H9 (cell line): ENCODE results near the gene SYNE4. TPM values are rescaled to one million over a fixed set of nuclear protein-coding genes. Genes with fewer than 3 reads are reported as not detected.

Experiments
- DNase-seq: peaks from one replicate; pipeline ENCODE4 v3.0.0-alpha.2; 2017
- H2AFZ ChIP-seq: one replicate; pipeline ENCODE4 v1.6.1; 2013; ENCODE audit warnings: mild to moderate bottlenecking, low read length, control low read depth, moderate library complexity
- H2AK5ac ChIP-seq: 2 replicates; pipeline ENCODE4 v1.6.1; 2013; ENCODE audit warnings: low read length, control low read depth, mixed read lengths; ENCODE audit not compliant: insufficient read length
- H2BK120ac ChIP-seq: one replicate; pipeline ENCODE4 v1.6.1; 2013; ENCODE audit warnings: low read depth, mild to moderate bottlenecking, low read length, control low read depth, inconsistent platforms; ENCODE audit not compliant: poor library complexity, severe bottlenecking
- H2BK12ac ChIP-seq: 2 replicates; pipeline ENCODE4 v1.6.1; 2013; ENCODE audit warnings: low read length, control low read depth, mixed read lengths, low read depth; ENCODE audit not compliant: insufficient read length
- H2BK15ac ChIP-seq: 2 replicates; pipeline ENCODE4 v1.6.1; 2013; ENCODE audit warnings: low read depth, low read length, control low read depth
- H2BK20ac ChIP-seq: one replicate; pipeline ENCODE4 v1.6.1; 2013; ENCODE audit warnings: low read depth, mild to moderate bottlenecking, low read length, control low read depth, inconsistent platforms; ENCODE audit not compliant: poor library complexity, severe bottlenecking
- H2BK5ac ChIP-seq: 2 replicates; pipeline ENCODE4 v1.6.1; 2013; ENCODE audit warnings: low read length, control low read depth, mixed read lengths; ENCODE audit not compliant: insufficient read length
- H3K14ac ChIP-seq: 2 replicates; pipeline ENCODE4 v1.6.1; 2013; ENCODE audit warnings: low read length, control low read depth; ENCODE audit not compliant: insufficient read depth
- H3K18ac ChIP-seq: 2 replicates; pipeline ENCODE4 v1.6.1; 2013; ENCODE audit warnings: low read depth, mild to moderate bottlenecking, mixed read lengths, low read length, control low read depth; ENCODE audit not compliant: insufficient read length
- H3K23ac ChIP-seq: 2 replicates; pipeline ENCODE4 v1.6.1; 2013; ENCODE audit warnings: low read length, control low read depth, mixed read lengths, low read depth; ENCODE audit not compliant: insufficient read length
- H3K23me2 ChIP-seq: 2 replicates; pipeline ENCODE4 v1.6.1; 2013; ENCODE audit warnings: low read depth, mild to moderate bottlenecking, mixed read lengths, low read length, control low read depth; ENCODE audit not compliant: insufficient read length, poor library complexity, severe bottlenecking
- H3K27ac ChIP-seq: 2 replicates; pipeline ENCODE4 v1.5.1; 2013; ENCODE audit warnings: low read length, control low read depth, mixed read lengths, low read depth; ENCODE audit not compliant: insufficient read length
- H3K27me3 ChIP-seq: 2 replicates; pipeline ENCODE4 v1.6.1; 2013; ENCODE audit warnings: low read length, control low read depth, inconsistent platforms; ENCODE audit not compliant: insufficient read depth
- H3K4ac ChIP-seq: 2 replicates; pipeline ENCODE4 v1.6.1; 2013; ENCODE audit warnings: low read depth, mild to moderate bottlenecking, control low read depth, inconsistent platforms, low read length, moderate library complexity
- H3K4me1 ChIP-seq: 2 replicates; pipeline ENCODE4 v1.6.1; 2013; ENCODE audit warnings: low read length, control low read depth, inconsistent platforms; ENCODE audit not compliant: insufficient read depth
- H3K4me2 ChIP-seq: 2 replicates; pipeline ENCODE4 v1.6.1; 2013; ENCODE audit warnings: low read length, control low read depth, mixed read lengths; ENCODE audit not compliant: insufficient read length, insufficient read depth
- H3K56ac ChIP-seq: 2 replicates; pipeline ENCODE4 v1.6.1; 2013; ENCODE audit warnings: low read depth, mild to moderate bottlenecking, mixed read lengths, low read length, control low read depth; ENCODE audit not compliant: insufficient read length
- H3K79me1 ChIP-seq: 2 replicates; pipeline ENCODE4 v1.6.1; 2013; ENCODE audit warnings: low read depth, mild to moderate bottlenecking, moderate library complexity, low read length, control low read depth, inconsistent platforms; ENCODE audit not compliant: insufficient read depth, poor library complexity, severe bottlenecking
- H3K79me2 ChIP-seq: 2 replicates; pipeline ENCODE4 v1.6.1; 2013; ENCODE audit warnings: low read length, control low read depth, inconsistent platforms; ENCODE audit not compliant: insufficient read depth
- H3K9ac ChIP-seq: 2 replicates; pipeline ENCODE4 v1.6.1; 2013; ENCODE audit warnings: low read length, control low read depth, mixed read lengths; ENCODE audit not compliant: insufficient read length; ENCODE audit errors: extremely low read depth
- H3K9me3 ChIP-seq: one replicate; pipeline ENCODE4 v1.6.1; 2013; ENCODE audit warnings: low read depth, low read length, inconsistent platforms; ENCODE audit not compliant: control insufficient read depth
- H3T11ph ChIP-seq: one replicate; pipeline ENCODE4 v1.6.1; 2013; ENCODE audit warnings: mild to moderate bottlenecking, low read length, control low read depth, inconsistent platforms
- H4K20me1 ChIP-seq: one replicate; pipeline ENCODE4 v1.6.1; 2013; ENCODE audit not compliant: control insufficient read depth, insufficient read length, insufficient read depth
- H4K5ac ChIP-seq: 2 replicates; pipeline ENCODE4 v1.6.1; 2013; ENCODE audit warnings: low read depth, mild to moderate bottlenecking, mixed read lengths, low read length, control low read depth; ENCODE audit not compliant: insufficient read length
- H4K8ac ChIP-seq: replicated peaks from 2 replicates; pipeline ENCODE4 v1.6.1; 2013; ENCODE audit warnings: low read length, control low read depth, mixed read lengths, low read depth; ENCODE audit not compliant: insufficient read length
- H4K91ac ChIP-seq: 2 replicates; pipeline ENCODE4 v1.6.1; 2013; ENCODE audit warnings: low read depth, mild to moderate bottlenecking, moderate library complexity, mixed read lengths, low read length, control low read depth; ENCODE audit not compliant: insufficient read length
- H3K27ac Mint-ChIP-seq, 3 experiments: 2 replicates in 2 of 3; 3 replicates in 1 of 3; pipeline ENCODE4 v1.8.0; 2020 to 2021; ENCODE audit warnings: mixed read lengths in 3 of 3, mild to moderate bottlenecking in 1 of 3, moderate library complexity in 1 of 3
- H3K27me3 Mint-ChIP-seq: 2 replicates; pipeline ENCODE4 v1.8.0; 2021; ENCODE audit warnings: low read depth, mild to moderate bottlenecking, moderate library complexity, mixed read lengths
- H3K36me3 Mint-ChIP-seq, 3 experiments: 2 replicates in 2 of 3; 3 replicates in 1 of 3; pipeline ENCODE4 v1.8.0; 2020 to 2021; ENCODE audit warnings: low read depth in 3 of 3, mixed read lengths in 3 of 3; ENCODE audit not compliant: insufficient read depth in 1 of 3
- H3K4me1 Mint-ChIP-seq, 2 experiments: 2 replicates each; pipeline ENCODE4 v1.8.0; 2020; ENCODE audit warnings: mixed read lengths in 2 of 2
- H3K4me3 Mint-ChIP-seq, 2 experiments: 2 replicates in 1 of 2; 3 replicates in 1 of 2; pipeline ENCODE4 v1.8.0; 2020 to 2021; ENCODE audit warnings: mild to moderate bottlenecking in 2 of 2, mixed read lengths in 2 of 2, moderate library complexity in 1 of 2
- H3K9me3 Mint-ChIP-seq, 2 experiments: 2 replicates in 1 of 2; 3 replicates in 1 of 2; pipeline ENCODE4 v1.8.0; 2020; ENCODE audit warnings: mild to moderate bottlenecking in 2 of 2, mixed read lengths in 2 of 2, moderate library complexity in 1 of 2
- WGBS: extraction: QIAGEN DNeasy Blood & Tissue Kit; methylation state at CpG from one replicate; pipeline ENCODE4 v1.1.7; 2013; ENCODE audit warnings: missing lambda C conversion rate, low lambda C conversion rate, mixed read lengths; ENCODE audit not compliant: insufficient read length; ENCODE audit errors: extremely low coverage; 5-methylcytosine and 5-hydroxymethylcytosine counted together
- total RNA-seq: library from RNA; stranded (reverse); gene quantifications from 2 replicates; pipeline ENCODE4 v1.2.1, GENCODE V29; 2021
- TF ChIP-seq, protein P1 (sequence below): fragments of 200-600 bp; sonication (generic); conservative IDR thresholded peaks from 3 replicates; pipeline ENCODE4 v1.8.0; 2021; ENCODE audit warnings: antibody characterized with exemption, mild to moderate bottlenecking

The SYNE4 gene
- total RNA-seq, 1 experiment from 2014 or later = 19.2 TPM

DNA sequence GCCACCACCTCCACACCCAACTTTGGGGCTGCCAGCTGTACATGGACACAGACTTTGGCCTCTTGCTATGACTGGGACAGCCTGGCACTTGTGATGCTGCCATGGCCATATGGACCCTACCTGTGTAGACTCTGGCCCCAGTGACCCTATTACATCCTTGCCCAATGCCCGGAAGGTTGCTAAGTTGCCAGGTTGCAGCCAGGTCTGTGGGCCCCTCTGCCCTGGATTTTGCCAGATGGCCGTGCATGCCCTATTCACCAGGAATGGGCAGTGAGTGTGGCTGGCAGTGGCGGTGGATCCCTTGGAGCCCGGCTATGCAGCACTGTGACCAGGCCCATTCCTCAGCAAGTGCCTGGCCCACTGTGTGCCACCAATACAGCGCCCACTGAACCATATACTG is 22.5 kb downstream of the SYNE4 start:
- no peak overlapping the region for H2AK5ac ChIP-seq
- DNase-seq = no peak
- H3K9me3 Mint-ChIP-seq = no peaks in the 10 kb centered on the region; a peak in 2 of 5 replicates
- H3K23me2 ChIP-seq = no peaks in the 10 kb centered on the region
- H3K79me1 ChIP-seq = no peaks in the 10 kb centered on the region
- H3K9ac ChIP-seq = no peak overlapping the region
- no peak overlapping the region for H2AFZ ChIP-seq
- no peak overlapping the region for H3K4ac ChIP-seq
- no peaks in the 10 kb centered on the region; a peak in 1 of 7 replicates for H3K36me3 Mint-ChIP-seq
- H3K27me3 ChIP-seq = no peaks in the 10 kb centered on the region; the same call in 1 of the 2 replicates
- no peak overlapping the region for H2BK12ac ChIP-seq
- H3K4me3 Mint-ChIP-seq = peak overlapping the region in 1 of 2 experiments; percentile 92; a peak in 2 of 5 replicates
- H3K4me1 Mint-ChIP-seq = peaks cover 4 to 6% of the 10 kb centered on the region in 2 experiments
- TF ChIP-seq, protein P1, sequence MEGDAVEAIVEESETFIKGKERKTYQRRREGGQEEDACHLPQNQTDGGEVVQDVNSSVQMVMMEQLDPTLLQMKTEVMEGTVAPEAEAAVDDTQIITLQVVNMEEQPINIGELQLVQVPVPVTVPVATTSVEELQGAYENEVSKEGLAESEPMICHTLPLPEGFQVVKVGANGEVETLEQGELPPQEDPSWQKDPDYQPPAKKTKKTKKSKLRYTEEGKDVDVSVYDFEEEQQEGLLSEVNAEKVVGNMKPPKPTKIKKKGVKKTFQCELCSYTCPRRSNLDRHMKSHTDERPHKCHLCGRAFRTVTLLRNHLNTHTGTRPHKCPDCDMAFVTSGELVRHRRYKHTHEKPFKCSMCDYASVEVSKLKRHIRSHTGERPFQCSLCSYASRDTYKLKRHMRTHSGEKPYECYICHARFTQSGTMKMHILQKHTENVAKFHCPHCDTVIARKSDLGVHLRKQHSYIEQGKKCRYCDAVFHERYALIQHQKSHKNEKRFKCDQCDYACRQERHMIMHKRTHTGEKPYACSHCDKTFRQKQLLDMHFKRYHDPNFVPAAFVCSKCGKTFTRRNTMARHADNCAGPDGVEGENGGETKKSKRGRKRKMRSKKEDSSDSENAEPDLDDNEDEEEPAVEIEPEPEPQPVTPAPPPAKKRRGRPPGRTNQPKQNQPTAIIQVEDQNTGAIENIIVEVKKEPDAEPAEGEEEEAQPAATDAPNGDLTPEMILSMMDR = no peak
- H3K56ac ChIP-seq = no peak overlapping the region
- no peak overlapping the region for H4K91ac ChIP-seq
- no peak overlapping the region for H3K27ac ChIP-seq
- no peak overlapping the region for H2BK5ac ChIP-seq
- no peak overlapping the region for H3T11ph ChIP-seq
- no peak overlapping the region for H3K27ac Mint-ChIP-seq
- no peaks in the 10 kb centered on the region for H4K20me1 ChIP-seq
- H2BK20ac ChIP-seq = no peak overlapping the region
- H4K5ac ChIP-seq = no peak overlapping the region
- no peak overlapping the region for H3K14ac ChIP-seq
- H3K18ac ChIP-seq = no peak overlapping the region
- no CpG with 5 or more reads among the region's 5 CpGs for WGBS
- H3K79me2 ChIP-seq = no peaks in the 10 kb centered on the region
- H3K27me3 Mint-ChIP-seq = peaks cover 80% of the 10 kb centered on the region
- no peak overlapping the region for H2BK15ac ChIP-seq
- no peak overlapping the region for H3K23ac ChIP-seq
- H3K4me2 ChIP-seq = no peak overlapping the region
- H3K4me1 ChIP-seq = no peaks in the 10 kb centered on the region
- H4K8ac ChIP-seq = no peak overlapping the region
- no peaks in the 10 kb centered on the region for H3K9me3 ChIP-seq
- H2BK120ac ChIP-seq = no peak overlapping the region
